H9 (cell line): ENCODE measurements around the gene RFX4. TPM values are rescaled to one million over a fixed set of nuclear protein-coding genes. Genes with fewer than 3 reads are reported as not detected.

Source experiments
- DNase-seq: peaks from one replicate; pipeline ENCODE4 v3.0.0-alpha.2; 2017
- H2AFZ ChIP-seq: one replicate; pipeline ENCODE4 v1.6.1; 2013; ENCODE audit warnings: mild to moderate bottlenecking, low read length, control low read depth, moderate library complexity
- H2AK5ac ChIP-seq: 2 replicates; pipeline ENCODE4 v1.6.1; 2013; ENCODE audit warnings: low read length, control low read depth, mixed read lengths; ENCODE audit not compliant: insufficient read length
- H2BK120ac ChIP-seq: one replicate; pipeline ENCODE4 v1.6.1; 2013; ENCODE audit warnings: low read depth, mild to moderate bottlenecking, low read length, control low read depth, inconsistent platforms; ENCODE audit not compliant: poor library complexity, severe bottlenecking
- H2BK12ac ChIP-seq: 2 replicates; pipeline ENCODE4 v1.6.1; 2013; ENCODE audit warnings: low read length, control low read depth, mixed read lengths, low read depth; ENCODE audit not compliant: insufficient read length
- H2BK15ac ChIP-seq: 2 replicates; pipeline ENCODE4 v1.6.1; 2013; ENCODE audit warnings: low read depth, low read length, control low read depth
- H2BK20ac ChIP-seq: one replicate; pipeline ENCODE4 v1.6.1; 2013; ENCODE audit warnings: low read depth, mild to moderate bottlenecking, low read length, control low read depth, inconsistent platforms; ENCODE audit not compliant: poor library complexity, severe bottlenecking
- H2BK5ac ChIP-seq: 2 replicates; pipeline ENCODE4 v1.6.1; 2013; ENCODE audit warnings: low read length, control low read depth, mixed read lengths; ENCODE audit not compliant: insufficient read length
- H3K14ac ChIP-seq: 2 replicates; pipeline ENCODE4 v1.6.1; 2013; ENCODE audit warnings: low read length, control low read depth; ENCODE audit not compliant: insufficient read depth
- H3K18ac ChIP-seq: 2 replicates; pipeline ENCODE4 v1.6.1; 2013; ENCODE audit warnings: low read depth, mild to moderate bottlenecking, mixed read lengths, low read length, control low read depth; ENCODE audit not compliant: insufficient read length
- H3K23ac ChIP-seq: 2 replicates; pipeline ENCODE4 v1.6.1; 2013; ENCODE audit warnings: low read length, control low read depth, mixed read lengths, low read depth; ENCODE audit not compliant: insufficient read length
- H3K23me2 ChIP-seq: 2 replicates; pipeline ENCODE4 v1.6.1; 2013; ENCODE audit warnings: low read depth, mild to moderate bottlenecking, mixed read lengths, low read length, control low read depth; ENCODE audit not compliant: insufficient read length, poor library complexity, severe bottlenecking
- H3K27ac ChIP-seq: 2 replicates; pipeline ENCODE4 v1.5.1; 2013; ENCODE audit warnings: low read length, control low read depth, mixed read lengths, low read depth; ENCODE audit not compliant: insufficient read length
- H3K27me3 ChIP-seq: 2 replicates; pipeline ENCODE4 v1.6.1; 2013; ENCODE audit warnings: low read length, control low read depth, inconsistent platforms; ENCODE audit not compliant: insufficient read depth
- H3K4ac ChIP-seq: 2 replicates; pipeline ENCODE4 v1.6.1; 2013; ENCODE audit warnings: low read depth, mild to moderate bottlenecking, control low read depth, inconsistent platforms, low read length, moderate library complexity
- H3K4me1 ChIP-seq: 2 replicates; pipeline ENCODE4 v1.6.1; 2013; ENCODE audit warnings: low read length, control low read depth, inconsistent platforms; ENCODE audit not compliant: insufficient read depth
- H3K4me2 ChIP-seq: 2 replicates; pipeline ENCODE4 v1.6.1; 2013; ENCODE audit warnings: low read length, control low read depth, mixed read lengths; ENCODE audit not compliant: insufficient read length, insufficient read depth
- H3K56ac ChIP-seq: 2 replicates; pipeline ENCODE4 v1.6.1; 2013; ENCODE audit warnings: low read depth, mild to moderate bottlenecking, mixed read lengths, low read length, control low read depth; ENCODE audit not compliant: insufficient read length
- H3K79me1 ChIP-seq: 2 replicates; pipeline ENCODE4 v1.6.1; 2013; ENCODE audit warnings: low read depth, mild to moderate bottlenecking, moderate library complexity, low read length, control low read depth, inconsistent platforms; ENCODE audit not compliant: insufficient read depth, poor library complexity, severe bottlenecking
- H3K79me2 ChIP-seq: 2 replicates; pipeline ENCODE4 v1.6.1; 2013; ENCODE audit warnings: low read length, control low read depth, inconsistent platforms; ENCODE audit not compliant: insufficient read depth
- H3K9ac ChIP-seq: 2 replicates; pipeline ENCODE4 v1.6.1; 2013; ENCODE audit warnings: low read length, control low read depth, mixed read lengths; ENCODE audit not compliant: insufficient read length; ENCODE audit errors: extremely low read depth
- H3K9me3 ChIP-seq: one replicate; pipeline ENCODE4 v1.6.1; 2013; ENCODE audit warnings: low read depth, low read length, inconsistent platforms; ENCODE audit not compliant: control insufficient read depth
- H3T11ph ChIP-seq: one replicate; pipeline ENCODE4 v1.6.1; 2013; ENCODE audit warnings: mild to moderate bottlenecking, low read length, control low read depth, inconsistent platforms
- H4K20me1 ChIP-seq: one replicate; pipeline ENCODE4 v1.6.1; 2013; ENCODE audit not compliant: control insufficient read depth, insufficient read length, insufficient read depth
- H4K5ac ChIP-seq: 2 replicates; pipeline ENCODE4 v1.6.1; 2013; ENCODE audit warnings: low read depth, mild to moderate bottlenecking, mixed read lengths, low read length, control low read depth; ENCODE audit not compliant: insufficient read length
- H4K8ac ChIP-seq: replicated peaks from 2 replicates; pipeline ENCODE4 v1.6.1; 2013; ENCODE audit warnings: low read length, control low read depth, mixed read lengths, low read depth; ENCODE audit not compliant: insufficient read length
- H4K91ac ChIP-seq: 2 replicates; pipeline ENCODE4 v1.6.1; 2013; ENCODE audit warnings: low read depth, mild to moderate bottlenecking, moderate library complexity, mixed read lengths, low read length, control low read depth; ENCODE audit not compliant: insufficient read length
- H3K27ac Mint-ChIP-seq, 3 experiments: 2 replicates in 2 of 3; 3 replicates in 1 of 3; pipeline ENCODE4 v1.8.0; 2020 to 2021; ENCODE audit warnings: mixed read lengths in 3 of 3, mild to moderate bottlenecking in 1 of 3, moderate library complexity in 1 of 3
- H3K27me3 Mint-ChIP-seq: 2 replicates; pipeline ENCODE4 v1.8.0; 2021; ENCODE audit warnings: low read depth, mild to moderate bottlenecking, moderate library complexity, mixed read lengths
- H3K36me3 Mint-ChIP-seq, 3 experiments: 2 replicates in 2 of 3; 3 replicates in 1 of 3; pipeline ENCODE4 v1.8.0; 2020 to 2021; ENCODE audit warnings: low read depth in 3 of 3, mixed read lengths in 3 of 3; ENCODE audit not compliant: insufficient read depth in 1 of 3
- H3K4me1 Mint-ChIP-seq, 2 experiments: 2 replicates each; pipeline ENCODE4 v1.8.0; 2020; ENCODE audit warnings: mixed read lengths in 2 of 2
- H3K4me3 Mint-ChIP-seq, 2 experiments: 2 replicates in 1 of 2; 3 replicates in 1 of 2; pipeline ENCODE4 v1.8.0; 2020 to 2021; ENCODE audit warnings: mild to moderate bottlenecking in 2 of 2, mixed read lengths in 2 of 2, moderate library complexity in 1 of 2
- H3K9me3 Mint-ChIP-seq, 2 experiments: 2 replicates in 1 of 2; 3 replicates in 1 of 2; pipeline ENCODE4 v1.8.0; 2020; ENCODE audit warnings: mild to moderate bottlenecking in 2 of 2, mixed read lengths in 2 of 2, moderate library complexity in 1 of 2
- WGBS: extraction: QIAGEN DNeasy Blood & Tissue Kit; methylation state at CpG from one replicate; pipeline ENCODE4 v1.1.7; 2013; ENCODE audit warnings: missing lambda C conversion rate, low lambda C conversion rate, mixed read lengths; ENCODE audit not compliant: insufficient read length; ENCODE audit errors: extremely low coverage; 5-methylcytosine and 5-hydroxymethylcytosine counted together
- total RNA-seq: library from RNA; stranded (reverse); gene quantifications from 2 replicates; pipeline ENCODE4 v1.2.1, GENCODE V29; 2021
- TF ChIP-seq, protein P1 (sequence below): fragments of 200-600 bp; sonication (generic); conservative IDR thresholded peaks from 3 replicates; pipeline ENCODE4 v1.8.0; 2021; ENCODE audit warnings: antibody characterized with exemption, mild to moderate bottlenecking

The RFX4 gene
- total RNA-seq, 1 experiment from 2014 or later: 0.57 TPM

- H2AFZ ChIP-seq: no peak overlapping the region
- no peaks in the 10 kb centered on the region for H4K20me1 ChIP-seq
- H3K79me1 ChIP-seq: no peaks in the 10 kb centered on the region
- Mint-ChIP-seq H3K36me3 (no peaks in the 10 kb centered on the region; a peak in 2 of 7 replicates), H3K4me3 (no peak overlapping the region), H3K4me1 (peaks cover 24 to 29% of the 10 kb centered on the region in 2 experiments), H3K27ac (no peak overlapping the region), H3K27me3 (peaks cover 2% of the 10 kb centered on the region), H3K9me3 (no peaks in the 10 kb centered on the region)
- no peaks in the 10 kb centered on the region for H3K4me1 ChIP-seq
- no peak overlapping the region for H3K14ac ChIP-seq
- no peak overlapping the region for H4K91ac ChIP-seq
- no peak overlapping the region for H2BK5ac ChIP-seq
- no peak overlapping the region for H2BK120ac ChIP-seq
- no peak overlapping the region for H3K9ac ChIP-seq
- WGBS: no CpG with 5 or more reads among the region's 6 CpGs
- DNase-seq: no peak
- H3K18ac ChIP-seq: no peak overlapping the region
- TF ChIP-seq, protein P1, sequence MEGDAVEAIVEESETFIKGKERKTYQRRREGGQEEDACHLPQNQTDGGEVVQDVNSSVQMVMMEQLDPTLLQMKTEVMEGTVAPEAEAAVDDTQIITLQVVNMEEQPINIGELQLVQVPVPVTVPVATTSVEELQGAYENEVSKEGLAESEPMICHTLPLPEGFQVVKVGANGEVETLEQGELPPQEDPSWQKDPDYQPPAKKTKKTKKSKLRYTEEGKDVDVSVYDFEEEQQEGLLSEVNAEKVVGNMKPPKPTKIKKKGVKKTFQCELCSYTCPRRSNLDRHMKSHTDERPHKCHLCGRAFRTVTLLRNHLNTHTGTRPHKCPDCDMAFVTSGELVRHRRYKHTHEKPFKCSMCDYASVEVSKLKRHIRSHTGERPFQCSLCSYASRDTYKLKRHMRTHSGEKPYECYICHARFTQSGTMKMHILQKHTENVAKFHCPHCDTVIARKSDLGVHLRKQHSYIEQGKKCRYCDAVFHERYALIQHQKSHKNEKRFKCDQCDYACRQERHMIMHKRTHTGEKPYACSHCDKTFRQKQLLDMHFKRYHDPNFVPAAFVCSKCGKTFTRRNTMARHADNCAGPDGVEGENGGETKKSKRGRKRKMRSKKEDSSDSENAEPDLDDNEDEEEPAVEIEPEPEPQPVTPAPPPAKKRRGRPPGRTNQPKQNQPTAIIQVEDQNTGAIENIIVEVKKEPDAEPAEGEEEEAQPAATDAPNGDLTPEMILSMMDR: no peak
- no peak overlapping the region for H2BK20ac ChIP-seq
- H4K8ac ChIP-seq: no peak overlapping the region
- no peaks in the 10 kb centered on the region for H3K9me3 ChIP-seq
- no peak overlapping the region for H2AK5ac ChIP-seq
- H3K23ac ChIP-seq: no peak overlapping the region
- no peak overlapping the region for H2BK15ac ChIP-seq
- H3K4me2 ChIP-seq: no peak overlapping the region
- H3K27ac ChIP-seq: no peak overlapping the region
- H3K23me2 ChIP-seq: no peaks in the 10 kb centered on the region
- H3K56ac ChIP-seq: no peak overlapping the region
- H4K5ac ChIP-seq: no peak overlapping the region
- H2BK12ac ChIP-seq: no peak overlapping the region
- no peaks in the 10 kb centered on the region for H3K27me3 ChIP-seq
- no peaks in the 10 kb centered on the region for H3K79me2 ChIP-seq
- no peak overlapping the region for H3T11ph ChIP-seq
- no peak overlapping the region for H3K4ac ChIP-seq
Observed at GRCh38 chr12:106720696-106721095, 137.9 kb downstream of the RFX4 start.
